Hematopoietic multipotent progenitor cell treated with erythropoietin and hydrocortisone succinate and interleukin-3 and kit ligand, for 17 days (in vitro differentiated cells): ENCODE data around the gene SRPK3.
"Not testable (repeated sequence)": the region's sequence is repeated elsewhere in the genome, so short reads cannot be mapped to it uniquely, and the experiment has no call there.

Experiments
- DNase-seq: peaks from one replicate; pipeline ENCODE4 v3.0.0-alpha.2; 2015; ENCODE audit warnings: low spot score

Gene SRPK3

DNA sequence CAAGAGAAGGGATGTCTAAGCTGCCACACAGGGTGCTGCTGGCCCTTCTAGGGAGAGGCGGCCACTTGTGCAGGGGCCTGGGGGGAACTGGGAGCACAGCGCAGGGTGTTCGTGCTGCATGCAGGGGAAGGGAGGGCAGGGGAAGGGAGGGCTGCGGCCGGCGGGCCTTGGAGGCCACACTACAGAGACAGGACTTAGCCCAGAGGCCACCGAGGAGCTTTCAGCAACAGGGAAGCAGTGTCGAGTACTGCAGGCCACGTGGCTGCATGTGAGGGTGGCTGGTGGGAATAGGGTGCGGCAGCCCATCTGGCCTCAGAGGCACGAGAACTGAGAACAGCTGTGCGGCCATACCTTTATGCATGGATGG lies 35.8 kb upstream of the SRPK3 start:
- DNase-seq, result not testable (repeated sequence)

DNA sequence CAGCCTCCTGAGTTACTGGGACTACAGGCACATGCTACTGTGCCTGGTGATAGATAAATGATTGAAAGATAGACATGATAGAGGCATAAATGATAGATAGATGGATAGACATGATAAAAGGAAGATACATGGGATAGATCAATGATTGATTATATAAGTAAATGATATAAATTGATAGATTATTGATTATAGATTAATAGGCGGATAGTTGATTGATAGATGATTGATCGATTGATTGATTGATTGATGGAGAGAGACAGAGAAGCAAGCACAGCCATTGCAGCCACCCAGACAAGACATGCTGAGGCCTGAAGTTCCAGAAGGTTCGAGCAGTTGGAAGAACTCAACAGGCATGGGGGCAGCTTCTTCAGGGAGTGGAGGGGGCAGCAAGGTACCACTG lies 34.5 kb upstream of the SRPK3 start:
- DNase-seq, result no peak

DNA sequence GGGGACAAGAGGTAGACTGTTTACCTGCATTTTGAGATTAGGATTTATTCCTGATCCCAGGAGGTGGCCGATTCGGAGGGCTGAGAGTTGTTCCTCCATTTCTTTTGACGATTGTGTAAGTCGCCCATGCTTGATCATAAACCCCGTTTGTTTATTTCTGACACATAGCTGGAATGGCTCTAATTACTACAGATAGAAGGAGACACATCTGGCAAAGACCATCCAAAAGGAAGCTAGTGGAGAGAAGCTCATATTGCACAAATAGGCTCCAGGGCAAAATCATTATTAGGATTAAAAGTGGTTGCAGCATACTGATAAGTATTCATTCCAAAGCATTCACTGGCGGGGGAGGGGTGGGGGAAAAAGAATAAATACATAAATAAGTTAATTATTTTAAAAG lies 33.9 kb upstream of the SRPK3 start:
- not testable (repeated sequence) for DNase-seq

DNA sequence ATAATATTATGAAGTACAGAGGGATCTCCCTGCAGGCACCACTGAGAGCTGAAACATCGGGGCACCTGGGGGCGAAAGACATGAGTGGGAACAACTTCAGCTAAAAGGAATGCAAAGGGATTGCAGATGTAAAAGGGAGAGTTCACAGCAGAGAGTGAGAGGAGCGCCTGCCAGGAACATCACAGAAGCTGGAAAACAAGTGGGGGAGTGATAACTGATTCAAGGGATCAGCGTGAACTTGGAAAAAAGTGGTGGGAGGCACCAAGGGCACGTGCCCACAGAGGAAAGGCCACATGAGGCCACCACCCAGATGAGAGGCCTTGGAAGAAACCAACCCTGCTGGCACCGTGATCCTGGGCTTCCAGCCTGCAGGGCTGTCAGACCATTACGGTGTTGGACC lies 31.8 kb upstream of the SRPK3 start:
- not testable (repeated sequence) for DNase-seq

DNA sequence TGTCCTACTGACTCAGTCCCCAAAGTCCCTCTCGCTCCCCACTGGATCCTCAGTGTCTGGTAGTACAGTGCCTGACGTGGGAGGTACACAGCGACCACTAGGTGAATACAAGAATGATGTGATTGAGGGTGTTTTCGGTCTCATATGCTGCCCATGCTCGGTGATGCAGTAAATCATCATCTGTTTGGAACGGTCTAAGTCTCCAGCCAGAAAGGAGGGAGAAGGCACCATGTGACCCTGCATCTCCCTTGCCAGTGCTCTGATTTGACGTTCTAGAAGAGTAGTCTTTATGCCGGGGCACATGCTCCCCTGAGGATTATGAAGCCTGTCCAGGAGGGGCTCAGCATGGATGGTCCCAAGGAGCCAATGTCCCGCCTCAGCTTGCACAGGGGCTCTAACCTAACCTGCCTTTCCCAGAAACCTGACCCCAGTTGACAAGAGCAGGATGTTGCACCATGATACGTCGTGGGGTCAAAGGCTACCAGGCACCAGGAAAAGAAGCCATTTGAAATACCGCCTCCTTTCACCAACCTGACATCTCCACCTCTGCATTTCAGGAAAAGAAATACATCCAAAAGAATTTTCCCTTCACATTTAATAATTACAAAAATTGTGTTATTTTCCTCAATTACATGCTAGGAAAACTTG lies 30.6 kb upstream of the SRPK3 start:
- no peak for DNase-seq

DNA sequence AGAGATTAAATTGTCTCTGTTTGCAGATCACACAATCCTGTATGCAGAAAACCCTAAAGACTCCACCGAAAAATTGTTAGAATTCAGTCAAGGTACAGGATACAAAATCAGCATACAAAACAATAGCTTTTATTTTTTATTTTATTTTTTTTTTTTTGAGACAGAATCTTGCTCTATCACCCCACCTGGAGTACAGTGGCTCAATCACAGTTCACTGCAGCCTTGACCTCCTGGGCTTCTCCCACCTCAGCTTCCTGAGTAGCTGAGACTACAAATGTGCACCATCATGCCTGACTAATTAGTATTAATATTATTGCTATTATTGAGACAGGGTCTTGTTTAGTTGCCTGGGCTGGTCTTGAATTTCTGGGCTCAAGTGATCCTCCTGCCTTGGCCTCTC lies 25.7 kb upstream of the SRPK3 start:
- no peak for DNase-seq

DNA sequence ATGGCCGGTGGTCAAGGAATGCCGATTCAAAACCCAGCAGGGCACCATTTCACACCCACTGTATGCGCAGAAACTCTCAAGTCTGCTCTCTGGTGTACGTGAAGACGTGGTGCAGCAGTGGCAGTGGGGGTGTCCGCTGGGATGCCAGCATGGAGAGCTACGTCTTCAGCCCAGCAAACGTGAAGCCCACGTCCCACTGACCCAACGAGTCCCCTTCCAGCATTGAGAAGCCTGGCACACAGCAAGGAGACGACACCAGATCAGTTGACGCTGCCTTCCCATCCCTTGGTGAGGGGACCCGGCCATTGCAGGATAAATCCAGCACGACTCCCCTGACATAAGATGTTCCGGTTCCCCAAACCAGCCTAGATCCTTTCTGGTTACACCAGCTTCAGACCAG lies 19.0 kb upstream of the SRPK3 start:
- DNase-seq, result no peak

DNA sequence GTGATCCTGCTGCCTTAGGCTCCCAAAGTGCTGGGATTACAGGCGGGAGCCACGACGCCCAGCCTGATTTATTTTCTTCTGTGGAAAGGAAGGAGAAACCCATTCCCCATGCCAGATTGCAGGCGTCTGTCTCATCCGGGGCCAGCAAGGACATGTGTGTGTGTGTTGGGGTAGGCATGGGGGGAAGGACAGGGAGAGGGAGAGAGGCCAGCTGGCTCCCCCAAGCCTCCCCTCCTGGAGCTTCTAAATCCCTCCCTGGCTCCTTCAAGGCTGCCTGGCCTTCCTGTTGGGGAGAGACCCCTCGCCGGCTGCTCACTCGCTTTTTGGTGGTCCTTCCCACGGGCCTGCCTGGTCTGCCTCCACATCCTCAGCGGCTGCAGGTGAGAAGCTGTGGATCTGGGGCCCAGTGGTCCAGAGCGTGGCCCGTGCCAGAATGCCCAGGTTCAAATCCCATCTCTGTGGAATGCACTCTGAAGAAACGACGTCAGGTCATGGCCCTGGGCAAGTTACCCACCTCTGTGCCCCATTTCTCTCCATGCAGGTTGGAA lies 18.1 kb upstream of the SRPK3 start:
- DNase-seq, result no peak

DNA sequence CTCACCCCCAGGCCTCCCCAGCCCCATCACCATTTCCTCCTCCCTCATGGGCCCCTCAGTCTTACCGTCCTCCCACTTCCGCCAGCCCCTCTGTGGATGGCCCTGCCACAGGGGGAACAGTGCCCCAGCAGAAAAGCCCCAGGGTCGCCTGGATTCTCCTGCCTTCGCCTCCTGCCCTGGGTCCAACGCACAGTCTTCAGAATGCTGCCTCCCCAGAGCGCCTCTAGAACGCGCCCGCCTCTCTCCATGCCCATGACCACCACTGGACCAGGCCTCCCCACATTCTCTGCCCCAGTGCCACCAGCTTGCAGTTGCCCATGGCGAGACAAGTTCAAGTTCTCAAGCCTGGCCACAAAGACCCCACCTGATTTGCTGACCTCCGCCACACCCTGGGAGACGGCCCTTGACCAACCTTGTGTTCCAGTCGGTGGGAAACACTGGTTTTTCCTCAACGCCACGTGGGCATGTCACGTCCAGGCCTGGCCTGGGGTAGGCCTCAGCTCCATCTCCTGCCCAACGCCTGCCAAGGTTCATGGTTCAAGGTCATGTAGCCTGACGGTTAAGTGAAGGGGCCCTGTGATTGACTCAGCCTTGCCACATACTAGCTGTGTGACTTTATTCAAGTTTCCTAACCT lies 17.4 kb upstream of the SRPK3 start:
- no peak for DNase-seq

DNA sequence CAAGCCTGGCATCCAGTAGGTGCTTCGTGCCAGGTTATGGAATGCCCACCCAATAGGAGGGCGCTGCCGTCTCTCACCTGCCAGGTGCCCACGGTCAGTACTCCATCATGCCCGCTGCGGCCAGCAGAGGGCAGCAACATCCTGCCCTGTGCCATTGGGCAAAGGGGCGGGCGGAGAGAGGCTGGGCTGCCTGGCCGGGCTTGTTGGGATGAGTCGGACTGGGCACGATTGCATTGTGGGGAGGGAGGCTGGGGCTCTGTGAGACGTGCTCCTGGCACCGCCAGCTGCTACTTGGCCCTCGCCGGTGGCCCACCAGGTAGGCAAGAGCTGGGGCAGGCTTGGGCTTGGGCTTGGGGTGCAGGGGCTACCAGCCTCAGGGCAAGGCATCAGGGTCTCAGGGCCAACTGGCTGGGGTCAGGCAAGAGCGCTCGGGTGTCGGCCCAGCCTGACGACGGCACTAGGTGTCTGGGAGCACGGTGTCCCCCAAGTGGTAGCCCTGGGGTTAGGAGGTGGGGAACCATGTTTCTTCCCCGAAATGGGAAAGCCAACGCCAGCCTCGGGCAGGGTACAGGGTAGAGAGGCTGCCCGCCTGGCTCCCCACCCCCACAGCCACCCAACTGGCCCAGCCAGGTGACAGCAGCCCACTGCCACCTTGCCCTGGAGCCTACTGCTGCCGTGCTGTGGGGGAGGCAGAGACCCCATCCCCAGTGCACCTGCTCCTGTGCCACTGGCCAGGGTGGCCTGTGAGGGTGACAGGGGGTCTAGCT lies 16.7 kb upstream of the SRPK3 start, which contains the start of gene PLXNB3:
Gene PLXNB3 (plus strand): TSS at position 261 of the 767 bp plus-strand sequence. CDS start 1,287 bp downstream, outside the sequence.
- DNase-seq, result peak; percentile 78

DNA sequence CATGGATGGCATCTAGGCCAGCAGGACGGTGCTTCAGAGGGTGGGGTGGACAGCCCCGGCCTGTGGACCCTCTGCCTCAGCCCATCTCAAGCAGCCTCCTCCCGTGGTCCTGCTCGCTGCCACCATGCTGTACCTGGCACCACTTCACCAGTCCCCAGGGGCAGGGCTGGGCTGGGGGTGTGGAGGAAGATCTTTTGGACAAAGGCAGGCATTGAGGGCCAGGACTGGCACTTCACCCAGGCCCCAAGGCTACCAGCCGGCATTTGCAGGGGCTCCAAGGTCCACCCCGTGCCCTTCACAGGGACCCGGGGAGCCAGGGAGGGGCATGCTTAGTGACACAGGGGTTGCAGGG lies 16.1 kb upstream of the SRPK3 start:
- no peak for DNase-seq

DNA sequence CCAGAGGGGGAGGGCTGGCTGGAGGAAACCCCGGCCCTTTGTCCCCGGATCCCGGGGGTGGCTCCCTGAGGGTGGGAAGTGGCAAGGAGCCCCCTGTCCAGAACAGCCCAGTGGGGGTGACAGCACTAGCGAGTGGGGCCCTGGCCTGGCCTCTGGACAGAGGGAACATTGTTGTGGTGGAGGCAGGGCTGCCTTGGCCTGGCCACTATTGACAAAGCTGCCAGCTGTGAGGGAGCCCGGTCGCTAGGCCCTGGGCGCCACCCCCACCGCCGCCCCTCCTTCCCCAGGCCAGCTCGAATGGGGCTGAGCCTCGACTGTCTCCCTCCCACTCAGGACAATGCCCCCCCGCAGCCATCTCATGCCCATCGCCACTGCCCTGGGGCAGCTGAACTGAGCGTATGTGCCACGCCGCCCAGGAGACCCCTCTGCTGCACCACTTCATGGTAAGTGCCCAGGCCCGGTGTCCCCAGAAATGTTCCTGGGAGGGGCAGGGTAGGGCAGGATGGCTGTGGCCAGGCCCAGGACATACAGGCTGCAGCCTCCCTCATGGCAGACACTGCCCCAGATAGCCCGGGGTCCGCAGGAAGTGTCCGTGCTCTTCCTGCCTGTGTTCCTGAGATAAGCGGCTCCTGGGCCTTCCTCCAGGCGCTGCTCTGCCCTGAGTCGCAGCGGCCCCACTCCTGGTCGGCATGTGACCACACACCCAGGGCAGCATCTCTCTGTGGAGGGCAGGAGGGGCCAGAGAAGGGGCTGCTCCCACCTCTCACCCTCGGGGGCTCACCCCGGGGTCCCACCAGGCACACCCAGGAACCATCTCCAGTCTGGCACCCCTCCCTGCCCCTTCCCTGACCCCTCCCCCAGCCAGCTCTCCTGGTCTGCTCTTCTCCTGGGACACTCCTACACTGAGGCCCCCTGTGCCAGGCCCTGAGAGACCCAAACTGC lies 15.4 kb upstream of the SRPK3 start:
- DNase-seq, result no peak

DNA sequence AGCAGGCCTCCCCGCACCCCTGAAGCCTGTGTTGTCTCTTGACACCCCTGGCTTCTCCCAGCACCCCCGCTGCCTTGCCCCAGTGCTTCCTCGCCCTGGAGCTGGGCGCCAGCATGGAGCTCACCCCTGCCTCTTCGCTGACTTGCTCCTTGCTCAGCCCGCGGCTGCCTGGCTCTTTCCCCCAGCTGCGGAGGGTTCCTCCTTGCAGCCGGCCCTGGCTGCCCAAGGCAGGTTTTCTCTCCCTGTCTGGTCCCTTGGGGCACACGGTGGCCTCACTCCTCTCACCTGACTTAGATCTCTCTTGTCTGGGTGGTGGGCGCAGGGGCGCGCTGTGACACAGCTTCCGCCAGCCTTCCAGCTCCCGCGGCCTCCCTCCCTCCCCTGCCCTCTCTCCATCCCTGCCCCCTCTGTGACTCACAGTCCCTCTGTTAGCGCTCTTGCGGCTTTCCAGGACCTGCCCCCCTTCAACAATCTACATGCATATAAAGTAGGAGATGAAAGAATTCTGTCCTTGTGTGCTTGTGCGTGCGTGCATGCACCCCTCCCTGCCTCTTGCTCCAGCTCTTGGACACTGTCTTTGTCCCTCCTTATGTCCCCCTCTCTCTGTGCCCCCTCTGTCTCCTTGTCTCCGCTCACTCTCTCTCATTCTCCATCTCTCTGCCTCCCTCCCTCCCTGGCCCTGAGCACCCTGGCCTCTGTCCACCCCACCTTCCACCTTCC lies 14.6 kb upstream of the SRPK3 start:
- DNase-seq, result no peak

DNA sequence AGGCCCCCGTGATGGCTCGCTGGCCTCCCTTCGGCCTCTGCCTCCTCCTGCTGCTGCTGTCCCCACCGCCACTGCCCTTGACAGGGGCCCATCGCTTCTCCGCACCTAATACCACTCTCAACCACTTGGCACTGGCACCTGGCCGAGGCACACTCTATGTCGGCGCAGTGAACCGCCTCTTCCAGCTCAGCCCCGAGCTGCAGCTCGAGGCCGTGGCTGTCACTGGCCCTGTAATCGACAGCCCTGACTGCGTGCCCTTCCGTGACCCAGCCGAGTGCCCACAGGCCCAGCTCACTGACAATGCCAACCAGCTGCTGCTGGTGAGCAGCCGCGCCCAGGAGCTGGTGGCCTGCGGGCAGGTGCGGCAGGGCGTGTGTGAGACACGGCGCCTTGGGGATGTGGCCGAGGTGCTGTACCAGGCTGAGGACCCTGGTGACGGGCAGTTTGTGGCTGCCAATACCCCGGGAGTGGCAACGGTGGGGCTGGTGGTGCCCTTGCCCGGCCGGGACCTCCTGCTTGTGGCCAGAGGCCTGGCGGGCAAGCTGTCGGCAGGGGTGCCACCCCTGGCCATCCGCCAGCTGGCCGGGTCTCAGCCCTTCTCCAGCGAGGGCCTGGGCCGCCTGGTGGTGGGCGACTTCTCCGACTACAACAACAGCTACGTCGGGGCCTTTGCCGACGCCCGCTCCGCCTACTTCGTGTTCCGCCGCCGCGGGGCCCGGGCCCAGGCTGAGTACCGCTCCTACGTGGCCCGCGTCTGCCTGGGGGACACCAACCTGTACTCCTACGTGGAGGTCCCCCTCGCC lies 13.8 kb upstream of the SRPK3 start:
- no peak for DNase-seq

DNA sequence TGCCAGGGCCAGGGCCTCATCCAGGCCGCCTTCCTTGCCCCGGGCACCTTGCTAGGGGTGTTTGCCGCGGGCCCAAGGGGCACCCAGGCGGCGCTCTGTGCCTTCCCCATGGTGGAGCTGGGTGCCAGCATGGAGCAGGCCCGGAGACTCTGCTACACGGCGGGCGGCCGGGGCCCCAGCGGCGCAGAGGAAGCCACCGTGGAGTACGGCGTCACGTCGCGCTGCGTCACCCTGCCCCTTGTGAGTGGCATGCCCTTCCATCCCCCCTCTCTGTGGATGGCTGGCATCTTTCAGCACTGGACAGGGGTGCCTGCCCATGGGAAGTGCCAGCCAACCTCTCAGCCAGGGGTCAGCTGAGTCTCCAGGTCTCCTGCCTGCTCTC lies 13.2 kb upstream of the SRPK3 start:
- no peak for DNase-seq

DNA sequence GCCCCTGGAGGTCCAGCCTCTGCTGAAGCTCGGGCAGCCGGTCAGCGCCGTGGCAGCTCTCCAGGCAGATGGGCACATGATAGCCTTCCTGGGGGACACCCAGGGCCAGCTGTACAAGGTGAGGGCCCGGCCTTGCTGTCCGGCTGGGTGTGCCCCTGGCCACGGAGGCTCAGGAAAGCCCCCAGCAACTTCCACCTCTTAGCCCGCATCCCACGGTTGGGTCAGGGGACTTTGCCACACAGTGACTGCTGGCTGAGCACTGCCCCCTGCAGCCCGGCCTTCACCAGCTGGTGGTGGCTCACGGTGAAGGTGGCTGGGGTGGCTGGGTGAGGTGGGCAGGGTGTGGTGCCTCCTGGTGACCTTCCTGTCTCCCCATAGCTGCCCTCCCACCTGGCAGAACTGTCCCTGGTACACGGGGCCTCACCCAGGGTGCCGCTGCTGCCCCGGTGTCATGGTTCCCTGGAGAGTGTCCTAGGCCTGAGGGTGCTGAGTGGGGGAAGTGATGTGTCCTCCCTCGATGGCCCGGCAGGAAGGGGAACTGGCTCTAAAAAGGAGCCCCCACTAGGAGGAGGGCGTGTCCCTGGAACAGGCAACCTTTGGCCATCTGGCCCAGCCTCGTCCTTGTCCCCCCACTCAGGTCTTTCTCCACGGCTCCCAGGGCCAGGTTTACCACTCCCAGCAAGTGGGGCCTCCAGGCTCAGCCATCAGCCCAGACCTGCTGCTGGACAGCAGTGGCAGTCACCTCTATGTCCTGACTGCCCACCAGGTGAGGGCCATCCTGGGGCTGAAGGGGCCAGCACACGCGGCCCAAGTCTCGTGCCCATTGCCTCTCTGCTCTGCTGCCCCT lies 12.3 kb upstream of the SRPK3 start:
- no peak for DNase-seq

DNA sequence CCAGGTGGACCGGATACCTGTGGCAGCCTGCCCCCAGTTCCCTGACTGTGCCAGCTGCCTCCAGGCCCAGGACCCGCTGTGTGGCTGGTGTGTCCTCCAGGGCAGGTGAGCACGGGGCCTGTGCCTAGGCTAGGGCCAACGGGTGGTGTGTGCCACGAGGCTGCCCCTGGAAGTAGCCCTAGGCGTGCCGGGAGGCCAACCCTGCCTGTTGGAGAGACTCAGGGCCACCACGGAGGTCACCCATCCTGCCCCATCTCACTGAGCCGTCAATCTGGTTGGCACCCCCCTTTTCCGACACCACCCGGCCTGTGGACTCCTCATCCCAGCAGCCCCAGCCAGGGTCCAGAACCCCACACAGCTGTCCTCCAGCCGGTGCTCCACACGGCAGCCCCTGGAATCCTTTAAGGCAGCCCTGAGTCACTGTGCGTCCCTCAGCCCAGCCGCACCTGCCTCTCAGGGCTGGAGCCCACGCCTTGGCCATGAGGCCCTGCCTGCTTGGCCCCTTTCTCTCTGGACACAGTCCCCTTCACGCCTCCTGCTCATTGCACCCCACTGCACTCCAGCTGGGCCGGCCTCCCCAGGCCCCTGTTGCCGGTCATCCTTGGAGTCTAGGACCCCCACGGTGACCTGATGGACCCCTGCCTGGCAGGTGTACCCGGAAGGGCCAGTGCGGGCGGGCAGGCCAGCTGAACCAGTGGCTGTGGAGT lies 11.5 kb upstream of the SRPK3 start:
- DNase-seq, result no peak

DNA sequence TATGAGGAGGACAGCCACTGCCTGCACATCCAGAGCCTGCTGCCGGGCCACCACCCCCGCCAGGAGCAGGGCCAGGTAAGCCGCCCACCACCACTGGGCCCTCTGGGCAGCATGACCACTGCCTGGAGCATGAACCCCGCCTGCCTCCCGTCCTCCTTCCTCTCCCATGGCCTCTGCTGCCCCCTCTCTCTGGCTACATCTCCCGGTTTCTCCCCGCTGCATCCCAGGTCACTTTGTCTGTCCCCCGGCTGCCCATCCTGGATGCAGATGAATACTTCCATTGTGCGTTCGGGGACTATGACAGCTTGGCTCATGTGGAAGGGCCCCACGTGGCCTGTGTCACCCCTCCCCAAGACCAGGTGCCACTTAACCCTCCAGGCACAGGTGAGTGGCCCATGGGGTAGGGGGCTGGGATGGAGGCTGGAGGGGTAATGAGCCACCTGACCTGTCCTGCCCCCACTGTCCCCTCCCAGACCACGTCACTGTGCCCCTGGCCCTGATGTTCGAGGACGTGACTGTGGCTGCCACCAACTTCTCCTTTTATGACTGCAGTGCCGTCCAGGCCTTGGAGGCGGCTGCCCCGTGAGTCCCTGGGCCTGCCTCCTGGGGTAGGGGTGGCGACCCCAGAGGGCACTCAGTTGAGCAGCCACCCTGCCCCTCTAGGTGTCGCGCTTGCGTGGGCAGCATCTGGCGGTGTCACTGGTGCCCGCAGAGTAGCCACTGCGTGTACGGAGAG lies 10.8 kb upstream of the SRPK3 start:
- no peak for DNase-seq
